Left forelimb (tissue), 1 donor: ENCODE measurements around the gene L3MBTL3.

Experiments used
- DNase-seq: peaks from one replicate; pipeline ENCODE4 v3.0.0-alpha.2; 2018; ENCODE audit warnings: low spot score

Gene L3MBTL3

GRCh38 chr6:130027948-130028347 lies 9.6 kb downstream of the L3MBTL3 start:
- DNase-seq: no peak

- no peak for DNase-seq
Measured at GRCh38 chr6:130029163-130029562, 10.8 kb downstream of the L3MBTL3 start.

GRCh38 chr6:130032758-130033340 lies 14.5 kb downstream of the L3MBTL3 start:
- no peak for DNase-seq

DNA sequence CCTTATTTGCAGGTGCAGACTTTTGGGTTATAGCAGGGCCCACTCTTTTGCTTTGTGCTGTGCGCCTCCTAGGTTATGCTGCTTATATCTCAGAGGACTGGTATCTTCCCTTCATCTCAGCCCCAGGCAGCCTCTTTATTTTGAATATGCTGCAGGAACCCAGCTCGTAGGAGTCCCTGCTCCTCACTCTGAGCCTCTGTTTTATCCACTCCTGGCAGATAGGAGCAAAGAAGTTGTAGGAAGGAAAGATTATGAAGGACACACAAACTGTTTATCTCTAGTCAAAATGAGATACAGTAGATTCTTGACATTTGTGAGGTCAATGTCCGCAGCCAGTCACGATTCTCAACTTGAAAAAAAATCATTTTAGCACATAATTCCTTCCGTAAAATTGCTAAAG lies 15.6 kb downstream of the L3MBTL3 start:
- no peak for DNase-seq

DNA sequence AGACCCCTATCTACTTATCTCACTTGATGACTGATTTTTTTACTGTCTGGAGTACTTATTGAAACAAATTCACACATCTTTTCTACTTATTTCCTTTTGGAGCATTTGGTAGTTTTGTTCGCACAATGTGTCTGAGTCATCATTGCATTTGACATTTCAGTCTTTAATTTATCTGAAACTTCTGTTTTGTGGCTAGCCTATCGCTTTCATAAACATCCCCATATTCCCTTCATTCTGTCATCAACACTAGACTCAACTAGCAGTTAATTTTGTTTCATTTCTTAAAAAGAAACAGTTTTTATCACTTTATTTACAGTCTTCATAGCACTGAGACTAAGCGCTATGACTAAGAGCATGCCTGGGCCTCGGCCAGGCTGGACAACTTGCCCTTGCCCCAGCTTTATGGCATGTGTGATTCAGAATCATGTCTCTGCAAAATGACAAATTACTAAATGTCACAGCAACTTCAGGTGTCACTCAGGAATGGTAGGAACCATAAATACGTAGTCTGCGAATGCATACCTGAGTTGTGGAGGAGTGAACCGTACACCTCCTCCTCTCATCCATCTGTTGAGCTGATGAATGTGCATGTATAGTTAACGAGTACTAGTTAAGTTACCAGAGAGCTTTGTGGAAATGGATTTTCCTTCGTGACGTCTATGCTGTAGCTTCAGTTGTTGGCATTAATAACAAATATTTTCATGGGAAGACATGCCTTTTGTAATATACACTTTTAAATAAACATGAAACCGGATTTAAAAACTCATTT lies 16.2 kb downstream of the L3MBTL3 start:
- DNase-seq: no peak

GRCh38 chr6:130035211-130035610 lies 16.8 kb downstream of the L3MBTL3 start:
- DNase-seq: no peak

DNA sequence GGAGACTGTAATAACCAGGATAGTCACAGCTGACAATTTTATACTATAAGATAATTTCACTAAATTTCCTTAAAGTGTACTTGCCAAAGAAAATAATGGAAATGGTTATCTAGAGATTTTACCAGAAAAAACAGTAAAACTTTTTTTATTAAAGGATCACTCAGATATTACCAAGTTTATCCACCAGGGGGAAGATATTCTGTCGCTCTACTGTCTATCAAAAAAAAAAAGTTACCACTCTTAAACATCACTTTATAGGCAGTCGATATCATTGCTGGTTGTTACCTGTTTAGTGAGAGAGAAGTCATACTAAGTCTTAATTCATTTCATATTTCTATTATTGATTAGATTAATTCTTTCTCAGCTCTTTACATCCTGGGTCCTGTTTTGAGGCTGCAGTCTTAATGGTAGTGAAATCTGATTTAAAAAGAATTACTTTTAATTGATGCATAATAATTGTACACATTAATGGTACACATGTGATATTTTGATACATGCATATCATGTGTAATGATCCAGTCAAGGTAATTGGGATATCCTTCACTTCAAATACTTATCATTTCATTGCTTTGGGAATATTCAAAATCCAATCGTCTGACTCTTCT lies 18.9 kb downstream of the L3MBTL3 start:
- DNase-seq: no peak

- DNase-seq: no peak
Measured at GRCh38 chr6:130041594-130041993, 23.2 kb downstream of the L3MBTL3 start.

- no peak for DNase-seq
Measured at GRCh38 chr6:130043344-130043743, 25.0 kb downstream of the L3MBTL3 start.

DNA sequence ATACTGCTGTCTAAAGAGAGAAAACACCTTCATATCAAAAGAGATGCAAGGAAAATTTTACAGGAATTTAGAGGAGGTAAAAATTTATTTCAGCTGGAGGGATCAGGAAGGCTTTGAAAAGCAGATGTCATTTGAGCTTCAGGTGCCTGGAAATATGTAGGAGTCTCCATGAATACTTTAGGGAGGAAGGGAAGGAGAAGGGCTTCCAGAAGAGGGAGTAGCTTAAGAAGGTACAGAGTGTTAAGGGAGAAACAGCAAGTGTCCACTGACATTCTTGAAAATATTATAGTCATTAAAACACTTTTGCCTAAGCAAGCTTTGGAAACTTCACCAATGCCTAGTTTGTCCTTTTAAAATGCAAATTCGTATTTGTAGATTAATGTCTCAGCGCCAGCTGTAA lies 27.2 kb downstream of the L3MBTL3 start:
- DNase-seq: no peak

- DNase-seq: no peak
Measured at GRCh38 chr6:130046671-130047070, 28.3 kb downstream of the L3MBTL3 start.

- DNase-seq: no peak
Measured at GRCh38 chr6:130047088-130047995, 29.0 kb downstream of the L3MBTL3 start.

GRCh38 chr6:130050230-130050629 lies 31.8 kb downstream of the L3MBTL3 start:
- no peak for DNase-seq

- no peak for DNase-seq
Measured at GRCh38 chr6:130054725-130055124, 36.3 kb downstream of the L3MBTL3 start.

DNA sequence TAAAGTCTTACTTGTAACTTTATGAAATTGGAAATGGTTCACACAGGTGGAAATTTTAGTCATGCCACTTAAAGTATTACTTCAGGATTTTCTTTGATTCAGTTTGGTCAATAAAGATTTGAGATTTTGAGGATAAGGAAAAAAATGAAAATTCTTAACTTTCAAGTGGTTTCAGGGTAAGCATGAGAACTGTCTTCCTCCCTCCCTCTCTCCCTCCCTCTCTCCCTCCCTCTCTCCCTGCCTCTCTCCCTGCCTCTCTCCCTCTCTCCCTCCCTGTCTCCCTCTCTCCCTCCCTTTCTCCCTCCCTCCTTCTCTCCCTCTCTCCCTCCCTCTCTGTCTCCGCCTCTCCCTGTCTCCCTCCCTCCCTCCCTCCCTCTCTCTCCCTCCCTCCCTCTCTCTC lies 36.9 kb downstream of the L3MBTL3 start:
- DNase-seq: no peak

GRCh38 chr6:130057495-130057894 lies 39.1 kb downstream of the L3MBTL3 start:
- DNase-seq: no peak

DNA sequence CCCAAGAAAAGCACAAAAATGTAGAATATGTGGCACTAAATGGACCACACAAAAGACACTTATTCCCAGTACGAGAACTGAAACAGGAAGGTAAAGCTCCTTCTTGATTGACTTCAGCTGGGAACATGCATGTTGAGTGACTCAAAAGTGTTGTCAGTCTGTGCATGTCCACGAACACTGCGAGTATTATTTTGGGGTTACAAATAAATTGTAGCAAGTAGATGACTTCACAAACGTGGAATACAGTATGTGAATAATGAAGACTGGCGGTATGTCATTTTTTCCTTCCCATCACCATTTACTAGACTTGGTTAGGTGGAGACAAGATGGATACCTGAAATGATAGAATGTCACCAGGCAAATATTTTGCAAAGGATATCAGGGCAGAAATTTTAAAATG lies 45.4 kb downstream of the L3MBTL3 start:
- DNase-seq: no peak

- DNase-seq: no peak
Measured at GRCh38 chr6:130065609-130066156, 47.3 kb downstream of the L3MBTL3 start.

DNA sequence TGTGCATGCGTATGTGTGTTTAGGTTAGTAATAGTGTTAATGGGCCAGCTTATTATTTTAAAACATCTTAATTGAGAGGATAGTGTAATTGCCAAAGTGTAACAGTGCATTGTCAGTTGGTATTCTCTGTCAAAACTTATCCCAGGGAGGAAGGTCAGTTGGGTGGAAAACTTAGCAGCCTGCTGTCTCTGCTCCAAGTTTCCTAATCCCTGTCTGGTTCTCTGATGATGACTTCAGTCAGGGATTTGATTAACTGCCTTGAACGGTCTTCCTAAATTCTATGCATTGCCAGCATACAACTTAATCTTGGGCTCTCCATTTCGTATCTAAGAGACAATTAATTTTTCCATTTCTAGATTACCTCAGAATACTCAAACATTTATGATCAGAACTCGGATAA lies 51.1 kb downstream of the L3MBTL3 start:
- DNase-seq: no peak

DNA sequence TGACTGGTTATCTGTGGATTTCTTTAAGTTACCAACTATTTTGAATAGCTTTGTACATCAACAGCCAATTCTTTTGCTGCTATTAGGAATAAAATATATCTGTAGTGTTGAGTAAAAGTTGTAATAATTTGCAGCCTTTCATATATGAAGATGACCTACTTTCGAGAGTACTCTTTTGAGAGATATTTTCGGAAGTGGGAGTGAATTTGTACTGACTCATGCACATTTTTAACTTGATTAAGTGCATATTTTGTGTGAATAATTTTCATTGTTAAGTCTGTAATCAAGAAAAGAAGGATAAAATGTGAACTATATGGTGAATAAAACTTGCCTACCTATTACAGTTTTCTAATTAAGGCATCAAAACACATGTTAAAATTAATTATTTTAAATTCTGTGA lies 51.9 kb downstream of the L3MBTL3 start:
- no peak for DNase-seq

GRCh38 chr6:130070792-130071191 lies 52.4 kb downstream of the L3MBTL3 start:
- no peak for DNase-seq

GRCh38 chr6:130075879-130076460 lies 57.6 kb downstream of the L3MBTL3 start:
- DNase-seq: no peak
